Transverse colon (tissue), 4 donors: ENCODE results near the gene SLC22A25. TPM values are rescaled to one million over a fixed set of nuclear protein-coding genes. Genes with fewer than 3 reads are reported as not detected.
"Not testable (repeated sequence)": the region's sequence is repeated elsewhere in the genome, so short reads cannot be mapped to it uniquely, and the experiment has no call there.

Experiments
- DNase-seq: peaks from one replicate; pipeline ENCODE4 v3.0.0-alpha.2; 2019
- H3K27ac ChIP-seq, 4 donors: fragments of 200-600 bp; sonication (generic); 2 replicates each; pipeline ENCODE4 v1.5.1; 2016 to 2018; ENCODE audit warnings: inconsistent platforms in 4 of 4
- H3K27me3 ChIP-seq: fragments of 200-600 bp; sonication (generic); 2 replicates; pipeline ENCODE4 v1.5.1; 2017; ENCODE audit warnings: inconsistent platforms
- H3K36me3 ChIP-seq, 4 donors: fragments of 200-600 bp; sonication (generic); 2 replicates each; pipeline ENCODE4 v1.5.1; 2017 to 2019; ENCODE audit warnings: inconsistent platforms in 4 of 4
- H3K4me1 ChIP-seq, 4 donors: fragments of 200-600 bp; sonication (generic); 2 replicates each; pipeline ENCODE4 v1.5.1; 2017 to 2020; ENCODE audit warnings: inconsistent platforms in 4 of 4
- H3K4me3 ChIP-seq, 4 donors: fragments of 200-600 bp; sonication (generic); 1 replicate in 1 of 4; 2 replicates in 3 of 4; pipeline versions ENCODE4 v1.5.1 to v1.6.1; 2017 to 2019; ENCODE audit warnings: inconsistent platforms in 4 of 4
- H3K9me3 ChIP-seq, 2 donors: fragments of 200-600 bp; sonication (generic); 2 replicates each; pipeline ENCODE4 v1.5.1; 2017 to 2019; ENCODE audit warnings: inconsistent platforms in 2 of 2
- CTCF ChIP-seq, 5 experiments: fragments of 200-600 bp in 3 of 5; fragments of 450-650 bp in 2 of 5; sonication (generic) in 3 of 5; IDR thresholded peaks; 1 replicate in 2 of 5; 2 replicates in 3 of 5; pipeline ENCODE4 v1.5.1; 2016 to 2017; ENCODE audit warnings: antibody characterized with exemption in 5 of 5, inconsistent platforms in 3 of 5, mild to moderate bottlenecking in 2 of 5, moderate library complexity in 1 of 5
- EP300 ChIP-seq: sonication (generic); formaldehyde crosslinking; IDR thresholded peaks from one replicate; pipeline ENCODE4 v1.6.1; 2017; ENCODE audit warnings: antibody characterized with exemption, low read depth
- POLR2A ChIP-seq: fragments of 450-650 bp; IDR thresholded peaks from one replicate; pipeline ENCODE4 v1.6.1; 2016; ENCODE audit warnings: antibody characterized with exemption, mild to moderate bottlenecking, moderate library complexity
- POLR2AphosphoS5 ChIP-seq, 3 donors: sonication (generic); formaldehyde crosslinking; IDR thresholded peaks; one replicate each; pipeline ENCODE4 v1.6.1; 2016; ENCODE audit warnings: antibody characterized with exemption in 3 of 3
- WGBS, 2 donors: methylation state at CpG; one replicate each; pipeline ENCODE4 v1.1.5; 2018; ENCODE audit warnings: low coverage in 1 of 2; 5-methylcytosine and 5-hydroxymethylcytosine counted together
- in situ Hi-C, 4 donors: fragments of 200-750 bp; cut with MboI; loops; one replicate each; pipeline versions ENCODE4 v1.15.0 to v1.15.1; 2017; ENCODE audit warnings: low sequenced_read_pairs in 3 of 4, low pct_ligation_motif_present in 1 of 4, low pct_unique_long_range_greater_than_20kb in 1 of 4
- intact Hi-C: fragments of 100-400 bp; cut with DNase I; formaldehyde crosslinking; loops from one replicate; pipeline ENCODE4 v1.15.1; 2023; ENCODE audit warnings: low total_unique reads
- total RNA-seq, 4 donors: library from RNA; depleted of rRNA; stranded (reverse); fragments of >200 nt; gene quantifications; one replicate each; pipeline ENCODE4 v1.1.0, GENCODE V29; 2016

Gene SLC22A25
- total RNA-seq, 4 donors from 2014 or later: not detected

- H3K36me3 ChIP-seq: no peaks in the 10 kb centered on the region
- H3K27me3 ChIP-seq: peaks cover 8% of the 10 kb centered on the region
- WGBS, 2 donors: 45 to 67% methylated on average over 1 of the region's 1 CpG
- TF ChIP-seq CTCF (IDR thresholded peaks at IDR 0.05): no peak
- TF ChIP-seq POLR2A: no peak
- no peak for TF ChIP-seq POLR2AphosphoS5 (IDR thresholded peaks at IDR 0.05)
- TF ChIP-seq EP300: no peak
- H3K4me3 ChIP-seq: no peak overlapping the region
- no peak overlapping the region for H3K27ac ChIP-seq
- no peaks in the 10 kb centered on the region for H3K4me1 ChIP-seq
- no peak for DNase-seq
- intact Hi-C loops (no loop called here), in situ Hi-C loops (no loop called here)
- peaks cover 0 to 7% of the 10 kb centered on the region in 2 donors for H3K9me3 ChIP-seq
These were observed 3.3 kb downstream of the SLC22A25 start for GRCh38 chr11:63240098-63240497.

- no peak overlapping the region for H3K27ac ChIP-seq
- intact Hi-C loops (no loop called here), in situ Hi-C loops (no loop called here)
- DNase-seq: no peak
- no peaks in the 10 kb centered on the region for H3K4me1 ChIP-seq
- H3K4me3 ChIP-seq: no peak overlapping the region
- TF ChIP-seq POLR2AphosphoS5 (IDR thresholded peaks at IDR 0.05) (no peak), CTCF (IDR thresholded peaks at IDR 0.05) (no peak), EP300 (no peak), POLR2A (no peak)
- H3K36me3 ChIP-seq: no peaks in the 10 kb centered on the region
- H3K9me3 ChIP-seq: peaks cover 0 to 7% of the 10 kb centered on the region in 2 donors
- H3K27me3 ChIP-seq: no peaks in the 10 kb centered on the region
These were observed 4.1 kb downstream of the SLC22A25 start for GRCh38 chr11:63239254-63239653.

GRCh38 chr11:63237413-63237812 lies 6.0 kb downstream of the SLC22A25 start:
- Histone ChIP-seq H3K9me3 (peaks cover 0 to 7% of the 10 kb centered on the region in 2 donors), H3K36me3 (no peaks in the 10 kb centered on the region), H3K27ac (no peak overlapping the region), H3K4me1 (no peaks in the 10 kb centered on the region), H3K27me3 (no peaks in the 10 kb centered on the region), H3K4me3 (no peak overlapping the region)
- DNase-seq: no peak
- intact Hi-C loops (no loop called here), in situ Hi-C loops (no loop called here)
- TF ChIP-seq POLR2AphosphoS5 (IDR thresholded peaks at IDR 0.05): no peak
- no peak for TF ChIP-seq EP300
- TF ChIP-seq CTCF (IDR thresholded peaks at IDR 0.05): no peak
- no peak for TF ChIP-seq POLR2A

- H3K4me1 ChIP-seq, intact Hi-C loops, H3K9me3 ChIP-seq, H3K4me3 ChIP-seq, in situ Hi-C loops, H3K27me3 ChIP-seq, H3K27ac ChIP-seq, H3K36me3 ChIP-seq, DNase-seq: not testable (repeated sequence)
- WGBS, 2 donors: 73 to 77% methylated on average over 6 to 8 of the region's 8 CpGs
These were observed 7.6 kb downstream of the SLC22A25 start for GRCh38 chr11:63235471-63236461.
